ENCODE results near the gene C5orf15.

DNA sequence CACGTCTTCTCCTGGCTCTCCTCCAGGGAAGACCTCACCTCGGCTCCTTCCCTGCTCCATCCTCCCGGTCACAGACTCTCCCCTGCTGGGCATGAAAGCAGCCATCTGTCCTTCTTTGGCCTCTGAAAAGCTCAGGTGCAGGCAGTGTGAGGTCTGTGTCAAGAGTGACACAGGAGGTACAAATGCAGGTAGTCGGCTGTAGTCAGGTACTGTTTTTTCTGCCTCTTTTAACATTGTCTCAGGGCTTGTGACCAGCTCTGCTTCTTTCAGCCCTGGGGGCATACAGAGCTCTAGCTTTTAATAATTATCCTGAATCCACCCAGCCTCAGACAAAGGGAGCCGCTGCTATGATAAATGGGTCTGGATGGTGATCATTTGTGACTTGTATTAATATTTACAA lies 46.4 kb downstream of the C5orf15 start:
- no peak for TF ChIP-seq CTCF (IDR thresholded peaks at IDR 0.05)
- TF ChIP-seq POLR2A (IDR thresholded peaks at IDR 0.05), result no peak
